Kasumi-1 (cell line): Measurements from ENCODE around the gene PDLIM5.

Experiments used
- DNase-seq, 2 experiments: peaks; one replicate each; lab custom pipeline; 2025; lab: John Stamatoyannopoulos, UW

The PDLIM5 gene

GRCh38 chr4:94700298-94700697 lies 248.6 kb downstream of the PDLIM5 start:
- DNase-seq, result no peak

GRCh38 chr4:94701631-94702300 lies 250.0 kb downstream of the PDLIM5 start:
- no peak for DNase-seq

DNA sequence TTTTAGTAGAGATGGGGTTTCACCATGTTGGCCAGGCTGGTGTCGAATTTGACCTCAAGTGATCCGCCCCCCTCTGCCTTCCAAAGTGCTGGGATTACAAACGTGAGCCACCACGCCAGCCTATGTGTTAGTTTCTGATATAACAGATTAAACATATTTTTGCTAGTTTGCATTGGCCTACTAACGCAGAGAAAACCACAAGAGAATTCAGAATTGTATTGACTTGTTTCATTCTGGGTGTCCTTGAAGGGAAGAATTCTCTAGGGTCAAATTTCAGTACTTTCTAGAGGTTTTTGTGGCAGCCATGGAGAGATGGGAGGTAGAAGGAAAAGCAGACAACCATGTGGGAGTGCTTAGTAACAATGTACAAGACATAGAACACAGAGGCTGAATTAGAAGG lies 259.9 kb downstream of the PDLIM5 start:
- DNase-seq, result no peak

- no peak for DNase-seq
Measured at GRCh38 chr4:94714365-94715160, 262.8 kb downstream of the PDLIM5 start.

- no peak for DNase-seq
Measured at GRCh38 chr4:94715726-94716125, 264.0 kb downstream of the PDLIM5 start.
